Measurements from ENCODE around the gene GRWD1.

- TF ChIP-seq EZH2 (IDR thresholded peaks at IDR 0.05; ENCODE audit: borderline replicate concordance, insufficient read depth, low read depth, low read length, poor library complexity, severe bottlenecking) (no peak), CTCF (IDR thresholded peaks at IDR 0.05) (no peak)
Measured at GRCh38 chr19:48455908-48456562, 10.3 kb downstream of the GRWD1 start.

All from B cell (primary cell).